Measurements from ENCODE around the gene SPINK6. TPM values are rescaled to one million over a fixed set of nuclear protein-coding genes. Genes with fewer than 3 reads are reported as not detected.

SPINK6 gene
- total RNA-seq, 1 donor from 2014 or later, result not detected

- TF ChIP-seq POLR2A (IDR thresholded peaks at IDR 0.05) (no peak), POLR2AphosphoS5 (IDR thresholded peaks at IDR 0.05; ENCODE audit: insufficient read depth in 1 of 2, low read depth in 1 of 2) (no peak)
- TF ChIP-seq, protein P1, sequence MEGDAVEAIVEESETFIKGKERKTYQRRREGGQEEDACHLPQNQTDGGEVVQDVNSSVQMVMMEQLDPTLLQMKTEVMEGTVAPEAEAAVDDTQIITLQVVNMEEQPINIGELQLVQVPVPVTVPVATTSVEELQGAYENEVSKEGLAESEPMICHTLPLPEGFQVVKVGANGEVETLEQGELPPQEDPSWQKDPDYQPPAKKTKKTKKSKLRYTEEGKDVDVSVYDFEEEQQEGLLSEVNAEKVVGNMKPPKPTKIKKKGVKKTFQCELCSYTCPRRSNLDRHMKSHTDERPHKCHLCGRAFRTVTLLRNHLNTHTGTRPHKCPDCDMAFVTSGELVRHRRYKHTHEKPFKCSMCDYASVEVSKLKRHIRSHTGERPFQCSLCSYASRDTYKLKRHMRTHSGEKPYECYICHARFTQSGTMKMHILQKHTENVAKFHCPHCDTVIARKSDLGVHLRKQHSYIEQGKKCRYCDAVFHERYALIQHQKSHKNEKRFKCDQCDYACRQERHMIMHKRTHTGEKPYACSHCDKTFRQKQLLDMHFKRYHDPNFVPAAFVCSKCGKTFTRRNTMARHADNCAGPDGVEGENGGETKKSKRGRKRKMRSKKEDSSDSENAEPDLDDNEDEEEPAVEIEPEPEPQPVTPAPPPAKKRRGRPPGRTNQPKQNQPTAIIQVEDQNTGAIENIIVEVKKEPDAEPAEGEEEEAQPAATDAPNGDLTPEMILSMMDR (IDR thresholded peaks at IDR 0.05), result no peak
- Histone ChIP-seq H3K4me3 (no peak overlapping the region), H3K4me1 (no peaks in the 10 kb centered on the region), H3K36me3 (no peaks in the 10 kb centered on the region), H3K9me3 (no peaks in the 10 kb centered on the region), H3K27ac (no peak overlapping the region), H3K27me3 (no peaks in the 10 kb centered on the region)
- intact Hi-C loops (cut with DNase I), result no loop called here
- no peak for DNase-seq (ENCODE audit: extremely low spot score in 2 of 2)
Measured at GRCh38 chr5:148237785-148238417, 35.1 kb downstream of the SPINK6 start.

DNA sequence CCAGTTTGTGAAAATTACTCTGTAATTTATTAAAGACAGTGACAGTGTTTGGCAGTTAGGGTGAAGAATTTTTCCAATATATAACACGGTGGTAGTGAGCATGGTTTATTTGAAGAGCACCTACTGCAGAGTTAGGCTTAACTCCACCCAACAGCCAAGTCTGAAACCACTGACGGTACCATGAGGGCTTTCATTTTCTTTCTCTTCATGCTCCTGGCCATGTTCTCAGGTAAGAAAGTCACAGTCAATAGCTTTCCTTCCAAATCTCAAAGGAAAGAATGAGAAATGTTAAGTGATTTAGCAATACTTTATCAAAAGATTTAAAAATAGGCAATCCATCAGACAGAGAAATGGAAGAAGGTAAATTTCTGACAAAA lies 35.6 kb downstream of the SPINK6 start, which contains the start of gene MARCOL:
Gene MARCOL, plus strand, starts transcription at position 108 of the 377 bp plus-strand sequence. Its CDS starts 73 bp downstream, at position 181.
- no peak within 1 kb of the TSS for H3K4me3 ChIP-seq
- no peaks in the 10 kb centered on the region for H3K36me3 ChIP-seq
- TF ChIP-seq, protein P1 (IDR thresholded peaks at IDR 0.05), result no peak
- no peaks in the 10 kb centered on the region for H3K9me3 ChIP-seq
- intact Hi-C loops (cut with DNase I), result no loop called here
- no peaks in the 10 kb centered on the region for H3K27me3 ChIP-seq
- H3K27ac ChIP-seq, result no peak within 1 kb of the TSS
- DNase-seq (ENCODE audit: extremely low spot score in 2 of 2), result no peak
- H3K4me1 ChIP-seq, result no peaks in the 10 kb centered on the region

DNA sequence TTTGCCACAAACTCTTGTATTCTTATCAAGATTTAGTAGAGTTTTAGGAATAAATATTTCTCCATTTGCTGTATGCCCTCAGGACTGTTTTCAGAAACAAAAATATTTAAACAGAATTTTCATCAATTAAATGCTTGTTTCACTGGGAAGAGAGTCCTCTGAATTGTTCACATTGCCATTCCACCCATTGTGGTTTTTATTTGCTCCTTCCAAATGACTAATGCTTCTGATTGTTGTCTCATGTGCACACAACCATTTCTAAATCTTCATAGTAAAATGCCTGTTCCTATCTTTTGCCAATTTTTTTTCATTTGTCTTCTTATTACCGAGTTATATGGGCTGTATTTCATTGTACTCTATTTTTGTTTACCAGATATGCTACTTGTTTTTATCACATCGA lies 46.1 kb downstream of the SPINK6 start:
- TF ChIP-seq, protein P1 (IDR thresholded peaks at IDR 0.05), result no peak
- TF ChIP-seq POLR2AphosphoS5 (IDR thresholded peaks at IDR 0.05; ENCODE audit: insufficient read depth in 1 of 2, low read depth in 1 of 2) (no peak), POLR2A (IDR thresholded peaks at IDR 0.05) (no peak)
- Histone ChIP-seq H3K27me3 (no peaks in the 10 kb centered on the region), H3K4me3 (no peak overlapping the region), H3K27ac (no peak overlapping the region), H3K36me3 (no peaks in the 10 kb centered on the region), H3K4me1 (no peaks in the 10 kb centered on the region), H3K9me3 (no peaks in the 10 kb centered on the region)
- DNase-seq (ENCODE audit: extremely low spot score in 2 of 2), result no peak
- intact Hi-C loops (cut with DNase I), result no loop called here

DNA sequence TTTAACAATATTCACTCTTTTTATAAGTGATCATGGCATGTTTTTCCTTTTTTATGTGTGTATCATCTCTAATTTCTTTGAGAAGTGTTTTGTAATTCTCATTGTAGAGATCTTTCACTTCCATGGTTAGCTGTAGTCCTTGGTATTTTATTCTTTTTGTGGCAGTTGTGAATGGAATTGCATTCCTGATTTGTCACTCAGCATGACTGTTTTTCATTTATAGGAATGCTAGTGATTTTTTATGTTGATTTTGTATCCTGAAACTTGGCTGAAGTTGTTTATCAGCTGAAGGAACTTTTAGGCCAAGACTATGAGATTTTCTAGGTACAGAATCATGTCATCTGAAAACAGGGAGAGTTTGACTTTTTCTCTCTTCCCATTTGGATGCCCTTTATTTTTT lies 52.6 kb downstream of the SPINK6 start:
- Histone ChIP-seq H3K27me3 (no peaks in the 10 kb centered on the region), H3K36me3 (no peaks in the 10 kb centered on the region), H3K9me3 (no peaks in the 10 kb centered on the region), H3K4me3 (no peak overlapping the region), H3K4me1 (no peaks in the 10 kb centered on the region), H3K27ac (no peak overlapping the region)
- no peak for DNase-seq (ENCODE audit: extremely low spot score in 2 of 2)
- intact Hi-C loops (cut with DNase I), result no loop called here
- TF ChIP-seq POLR2A (IDR thresholded peaks at IDR 0.05) (no peak), POLR2AphosphoS5 (IDR thresholded peaks at IDR 0.05; ENCODE audit: insufficient read depth in 1 of 2, low read depth in 1 of 2) (no peak)
- TF ChIP-seq, protein P1 (IDR thresholded peaks at IDR 0.05), result no peak

DNA sequence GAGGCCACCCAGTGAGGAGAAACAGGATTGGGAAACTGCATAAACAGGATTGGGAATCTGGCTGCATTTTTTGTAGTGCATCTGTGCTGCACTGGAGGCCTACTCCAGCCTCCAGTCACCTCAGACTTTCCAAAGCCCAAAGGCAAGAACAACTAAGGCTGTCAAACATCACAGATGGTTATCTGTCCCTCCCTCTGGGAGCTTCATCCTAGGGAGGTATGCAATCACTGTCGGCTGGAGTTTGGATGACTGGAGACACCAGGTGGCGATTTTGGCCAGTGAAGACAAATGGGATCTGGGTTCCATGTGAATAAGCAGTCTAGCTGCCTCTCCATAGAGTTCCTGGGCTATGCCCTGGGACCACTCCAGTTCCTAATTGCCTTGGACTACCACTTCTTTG lies 56.4 kb downstream of the SPINK6 start:
- H3K36me3 ChIP-seq, result no peaks in the 10 kb centered on the region
- DNase-seq (ENCODE audit: extremely low spot score in 2 of 2), result no peak
- TF ChIP-seq POLR2AphosphoS5 (IDR thresholded peaks at IDR 0.05; ENCODE audit: insufficient read depth in 1 of 2, low read depth in 1 of 2), result no peak
- TF ChIP-seq, protein P1 (IDR thresholded peaks at IDR 0.05), result no peak
- no peak for TF ChIP-seq POLR2A (IDR thresholded peaks at IDR 0.05)
- no peaks in the 10 kb centered on the region for H3K9me3 ChIP-seq
- H3K4me3 ChIP-seq, result no peak overlapping the region
- H3K27ac ChIP-seq, result no peak overlapping the region
- intact Hi-C loops (cut with DNase I), result no loop called here
- no peaks in the 10 kb centered on the region for H3K27me3 ChIP-seq
- no peaks in the 10 kb centered on the region for H3K4me1 ChIP-seq

Measured in vagina (tissue), 2 donors.